GM12873 (cell line): ENCODE measurements around the gene BAIAP2L1.

Experiments
- TF ChIP-seq, protein P1 (sequence below): IDR thresholded peaks from 2 replicates; pipeline ENCODE4 v1.5.1; 2012; ENCODE audit warnings: low read depth, mild to moderate bottlenecking, moderate library complexity, low read length, control low read depth; ENCODE audit not compliant: insufficient read depth; ENCODE audit errors: missing control alignments

BAIAP2L1 gene

GRCh38 chr7:98257701-98258100, 143.2 kb downstream of the BAIAP2L1 start:
- TF ChIP-seq, protein P1, sequence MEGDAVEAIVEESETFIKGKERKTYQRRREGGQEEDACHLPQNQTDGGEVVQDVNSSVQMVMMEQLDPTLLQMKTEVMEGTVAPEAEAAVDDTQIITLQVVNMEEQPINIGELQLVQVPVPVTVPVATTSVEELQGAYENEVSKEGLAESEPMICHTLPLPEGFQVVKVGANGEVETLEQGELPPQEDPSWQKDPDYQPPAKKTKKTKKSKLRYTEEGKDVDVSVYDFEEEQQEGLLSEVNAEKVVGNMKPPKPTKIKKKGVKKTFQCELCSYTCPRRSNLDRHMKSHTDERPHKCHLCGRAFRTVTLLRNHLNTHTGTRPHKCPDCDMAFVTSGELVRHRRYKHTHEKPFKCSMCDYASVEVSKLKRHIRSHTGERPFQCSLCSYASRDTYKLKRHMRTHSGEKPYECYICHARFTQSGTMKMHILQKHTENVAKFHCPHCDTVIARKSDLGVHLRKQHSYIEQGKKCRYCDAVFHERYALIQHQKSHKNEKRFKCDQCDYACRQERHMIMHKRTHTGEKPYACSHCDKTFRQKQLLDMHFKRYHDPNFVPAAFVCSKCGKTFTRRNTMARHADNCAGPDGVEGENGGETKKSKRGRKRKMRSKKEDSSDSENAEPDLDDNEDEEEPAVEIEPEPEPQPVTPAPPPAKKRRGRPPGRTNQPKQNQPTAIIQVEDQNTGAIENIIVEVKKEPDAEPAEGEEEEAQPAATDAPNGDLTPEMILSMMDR = no peak

- TF ChIP-seq, protein P1 = no peak
These were observed 144.5 kb downstream of the BAIAP2L1 start for GRCh38 chr7:98256431-98256830.

DNA sequence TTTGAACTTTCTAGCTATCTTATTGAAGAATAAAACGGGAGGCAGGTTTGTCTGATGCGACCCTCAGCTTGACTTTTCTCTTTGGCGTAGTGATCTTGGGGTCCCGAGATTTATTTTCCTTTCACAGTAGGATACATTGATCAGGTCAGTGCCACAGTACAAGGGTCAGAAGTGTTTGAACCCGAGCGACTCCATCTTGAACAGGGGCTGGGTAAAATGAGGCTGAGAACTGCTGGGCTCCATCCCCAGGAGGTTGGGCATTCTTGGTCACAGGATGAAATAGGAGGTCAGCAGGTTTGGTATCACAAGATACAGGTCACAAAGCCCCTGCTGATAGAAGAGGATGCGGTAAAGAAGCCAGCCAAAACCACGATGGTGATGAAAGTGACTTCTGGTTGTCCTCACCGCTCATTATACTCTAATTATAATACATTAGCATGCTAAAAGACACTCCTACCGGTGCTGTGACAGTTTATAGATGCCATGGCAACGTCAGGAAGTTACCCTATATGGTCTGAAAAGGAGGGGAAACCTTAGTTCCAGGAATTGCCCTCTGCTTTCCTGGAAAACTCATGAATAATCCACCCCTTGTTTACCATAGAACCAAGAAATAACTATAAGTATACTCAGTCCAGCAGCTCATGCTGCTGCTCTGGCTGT, 145.8 kb downstream of the BAIAP2L1 start:
- TF ChIP-seq, protein P1 = no peak

DNA sequence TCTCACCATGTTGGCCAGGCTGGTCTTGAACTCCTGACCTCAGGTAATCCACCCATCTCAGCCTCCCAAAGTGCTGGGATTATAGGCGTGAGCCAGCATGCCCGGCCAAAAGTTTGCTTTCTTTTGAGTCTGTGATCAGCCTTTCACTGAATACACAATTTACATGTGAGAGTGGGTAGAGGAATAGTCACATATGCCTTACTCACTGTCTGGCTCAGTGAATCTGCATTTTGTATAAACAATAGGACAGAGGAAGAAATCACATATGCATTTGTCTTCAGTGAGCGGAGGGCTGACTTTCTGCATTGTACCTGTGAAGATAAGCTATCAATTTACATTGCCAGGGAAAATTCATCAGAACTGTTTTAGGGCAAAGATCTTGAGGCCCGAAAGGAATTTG, 146.4 kb downstream of the BAIAP2L1 start:
- TF ChIP-seq, protein P1 = no peak

DNA sequence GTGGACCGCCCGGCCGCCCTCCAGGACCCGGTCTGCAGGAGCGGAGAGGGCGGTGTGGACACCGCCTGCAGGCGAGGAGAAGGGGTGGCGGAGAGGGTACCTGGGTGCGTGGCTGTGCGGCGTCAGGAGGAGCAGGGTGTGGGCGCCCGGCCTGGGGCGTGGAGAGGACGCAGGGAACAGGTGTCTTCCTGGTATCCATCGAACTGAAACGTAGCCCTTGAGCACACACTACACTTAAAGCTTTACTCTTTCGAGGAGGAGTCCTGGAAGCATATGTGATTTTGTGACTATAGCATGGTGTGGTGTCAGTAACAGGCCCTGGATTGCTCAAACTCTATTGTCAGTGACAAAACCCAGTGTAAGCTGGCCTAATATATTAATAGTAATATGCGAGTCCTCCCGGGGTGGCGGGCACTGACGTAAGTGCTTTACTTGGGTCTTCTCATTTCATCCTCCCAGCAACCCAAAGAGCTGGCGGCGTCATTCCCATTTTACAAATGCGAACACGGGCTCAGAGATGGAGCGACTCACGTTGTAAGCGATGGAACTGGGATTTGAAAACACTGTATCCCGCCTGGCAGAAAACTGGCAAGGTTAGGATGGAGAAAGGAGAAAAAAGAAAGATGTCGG, 148.3 kb downstream of the BAIAP2L1 start:
- TF ChIP-seq, protein P1 = no peak

DNA sequence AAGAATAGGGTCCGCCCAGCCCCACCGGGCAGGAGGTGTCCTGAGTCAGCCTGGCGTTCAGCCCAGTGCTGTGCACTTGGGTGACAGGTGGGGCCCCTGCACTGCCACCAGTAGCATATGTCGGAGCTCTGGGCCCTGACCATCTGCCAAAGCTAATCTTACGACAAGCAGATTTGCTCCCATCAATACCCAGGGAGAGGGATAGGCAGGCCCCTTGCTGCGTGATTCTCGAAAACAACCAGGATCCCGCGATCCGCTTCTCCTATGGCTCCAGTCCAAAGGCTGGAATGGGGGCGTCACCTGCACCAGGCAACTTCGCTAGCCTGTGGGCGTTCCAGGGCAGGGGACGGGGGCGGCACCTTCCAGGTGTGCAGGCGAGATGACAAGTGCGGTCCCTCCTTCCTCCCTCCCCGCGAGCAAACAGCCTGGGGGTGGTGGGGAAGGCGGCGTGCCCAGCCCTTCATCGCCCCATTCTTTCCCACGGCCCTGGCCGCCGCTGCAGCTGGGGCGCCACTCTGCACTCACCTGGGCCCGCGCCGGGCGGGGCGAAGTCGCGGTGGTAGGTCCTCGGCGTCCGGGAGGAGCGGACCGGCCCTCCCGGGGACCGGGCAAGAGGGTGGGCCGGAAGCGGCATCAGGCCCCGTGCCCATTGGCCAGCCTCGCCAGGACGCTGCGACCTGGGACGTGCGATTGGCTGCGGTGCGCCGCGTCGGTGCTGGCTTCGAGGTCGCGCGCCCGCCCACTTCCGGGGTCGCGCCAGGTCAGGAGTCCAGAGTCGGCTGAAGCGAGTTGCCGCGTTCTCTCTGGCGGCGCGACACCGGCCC, 149.1 kb downstream of the BAIAP2L1 start, which contains the start of gene TECPR1:
TECPR1 (minus strand) TSS at position 632 of the 824 bp plus-strand sequence. CDS start 6,086 bp downstream, outside the sequence.
- TF ChIP-seq, protein P1 = no peak

DNA sequence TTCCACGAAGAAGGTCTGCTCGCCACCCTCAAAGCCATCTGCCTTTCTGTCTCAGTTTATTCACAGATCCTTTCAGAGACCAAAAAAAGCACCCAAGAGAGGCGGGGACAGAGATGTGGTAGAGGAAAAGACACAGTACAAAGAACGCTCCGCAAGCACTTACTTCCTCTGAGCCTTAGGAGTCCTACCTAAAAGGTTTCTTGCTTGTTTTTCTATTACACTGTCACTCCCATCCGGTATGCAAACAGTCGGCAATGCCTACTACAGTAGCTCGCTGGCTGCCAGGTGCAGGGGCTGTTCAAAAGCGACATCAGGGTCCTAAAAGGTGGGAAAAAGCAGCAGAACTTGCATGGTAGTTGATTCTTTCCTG, 149.7 kb downstream of the BAIAP2L1 start:
- TF ChIP-seq, protein P1 = no peak
